Stimulated activated CD4-positive, alpha-beta T cell treated with anti-CD3 and anti-CD28 coated beads, TNF-alpha, amount 100 ng/mL, for 4 hours (primary cell): ENCODE data around the gene DAPK2.
"Not testable (repeated sequence)": the region's sequence is repeated elsewhere in the genome, so short reads cannot be mapped to it uniquely, and the experiment has no call there.

Source experiments
- DNase-seq, 3 experiments: peaks; one replicate each; pipeline ENCODE4 v3.0.0-alpha.2; 2020; ENCODE audit warnings: low read depth in 3 of 3

The DAPK2 gene

DNA sequence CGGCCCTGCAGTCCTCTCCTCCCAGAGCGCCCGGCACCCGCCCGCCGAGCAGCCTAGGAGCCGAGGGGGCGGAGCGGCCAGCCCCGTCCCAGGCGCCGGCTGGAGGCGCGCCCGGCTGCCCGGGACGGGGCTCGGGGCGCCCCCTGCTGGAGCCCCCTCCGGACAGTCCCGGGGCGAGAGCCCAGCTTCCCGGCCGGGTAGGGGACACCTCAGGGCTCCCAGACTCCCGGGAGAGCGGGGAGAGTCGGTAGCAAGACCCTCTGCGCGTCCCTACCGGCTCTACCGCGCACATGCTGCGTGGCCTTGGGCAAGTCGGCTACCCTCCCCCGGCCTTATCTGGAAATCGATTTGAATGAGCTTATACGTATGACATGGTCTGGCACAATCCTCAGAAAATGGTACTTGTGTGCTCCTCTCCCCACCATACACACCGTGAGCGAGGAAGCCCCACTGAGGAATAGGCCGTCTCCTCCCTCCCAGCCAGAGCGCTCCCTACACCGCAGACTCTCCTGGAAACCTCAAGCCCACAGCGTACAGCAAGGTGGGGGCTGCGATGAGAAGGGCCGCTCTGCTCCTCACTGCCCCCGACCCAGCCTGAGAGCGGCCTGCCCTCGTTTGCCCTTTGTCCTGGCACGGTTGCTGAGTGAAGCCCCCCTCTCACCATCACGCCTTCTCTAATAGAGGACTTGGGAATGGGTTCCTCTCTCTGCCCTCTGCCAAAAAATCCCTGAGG lies at the start of gene DAPK2:
TSS of gene DAPK2 (minus strand) at position 65 of the 733 bp plus-strand sequence. CDS start 6,224 bp downstream, outside the sequence.
- peak; percentile 47 to 60 (median 55) for DNase-seq

DNA sequence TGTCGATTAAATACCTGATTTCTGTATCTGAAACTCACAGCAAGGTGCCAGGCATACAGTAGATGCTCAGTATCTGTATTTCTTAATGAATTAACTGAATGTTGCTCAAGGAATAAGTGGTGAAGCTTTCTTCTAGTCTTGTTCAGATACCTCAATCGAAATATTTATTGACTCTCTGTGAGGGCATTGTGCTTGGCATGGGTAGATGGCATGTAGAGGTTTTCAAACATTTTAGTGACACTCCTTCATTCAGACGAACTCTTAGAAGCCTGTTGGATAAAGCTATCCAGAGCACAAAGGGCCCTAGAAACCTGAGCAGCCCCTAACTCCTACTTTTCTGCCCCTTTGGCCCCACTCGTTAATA lies 49.1 kb upstream of the DAPK2 start:
- no peak for DNase-seq

DNA sequence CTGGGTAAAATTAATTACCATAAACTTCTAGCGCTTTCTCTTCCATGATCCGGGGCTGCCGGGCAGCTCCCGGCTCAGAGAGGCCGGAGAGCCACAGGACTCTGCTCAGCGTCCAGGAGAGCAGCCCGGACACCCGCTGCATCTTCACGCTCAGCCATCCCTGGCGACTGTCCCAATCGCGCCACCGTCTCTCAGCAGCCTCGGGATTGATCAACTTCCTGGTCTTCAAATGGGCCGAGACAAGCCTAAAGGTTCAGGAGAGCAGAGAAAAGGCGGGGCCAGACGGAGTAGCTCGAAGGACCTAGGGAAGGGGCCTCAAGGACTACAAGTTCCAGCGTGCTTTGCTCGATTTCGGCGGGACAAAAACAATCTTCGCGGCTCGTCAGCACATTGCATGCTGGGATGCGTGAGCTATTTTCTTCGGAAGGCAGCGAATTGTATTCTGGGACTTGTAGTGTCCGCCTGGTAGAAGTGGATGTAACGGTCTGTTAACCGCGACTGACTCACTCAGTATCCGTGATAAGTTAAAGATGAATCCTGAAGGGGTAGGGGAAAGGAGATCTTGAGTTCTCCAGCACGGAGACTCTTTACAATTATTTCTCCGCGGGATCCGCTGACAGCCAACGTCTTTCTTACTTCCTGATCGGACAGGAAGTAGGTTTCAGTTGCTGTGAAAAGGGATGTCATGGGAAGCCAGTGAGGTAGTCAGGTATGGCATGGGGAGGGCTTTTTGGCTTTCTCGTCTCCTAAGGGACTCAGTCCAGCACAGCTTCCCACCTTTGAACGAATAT lies 47.5 kb upstream of the DAPK2 start, which contains the start of gene CIAO2A:
TSS of gene CIAO2A (minus strand) at position 212 of the 791 bp plus-strand sequence. CDS start at position 142, 70 bp downstream.
- DNase-seq = peak; percentile 72 to 88 (median 83)

DNA sequence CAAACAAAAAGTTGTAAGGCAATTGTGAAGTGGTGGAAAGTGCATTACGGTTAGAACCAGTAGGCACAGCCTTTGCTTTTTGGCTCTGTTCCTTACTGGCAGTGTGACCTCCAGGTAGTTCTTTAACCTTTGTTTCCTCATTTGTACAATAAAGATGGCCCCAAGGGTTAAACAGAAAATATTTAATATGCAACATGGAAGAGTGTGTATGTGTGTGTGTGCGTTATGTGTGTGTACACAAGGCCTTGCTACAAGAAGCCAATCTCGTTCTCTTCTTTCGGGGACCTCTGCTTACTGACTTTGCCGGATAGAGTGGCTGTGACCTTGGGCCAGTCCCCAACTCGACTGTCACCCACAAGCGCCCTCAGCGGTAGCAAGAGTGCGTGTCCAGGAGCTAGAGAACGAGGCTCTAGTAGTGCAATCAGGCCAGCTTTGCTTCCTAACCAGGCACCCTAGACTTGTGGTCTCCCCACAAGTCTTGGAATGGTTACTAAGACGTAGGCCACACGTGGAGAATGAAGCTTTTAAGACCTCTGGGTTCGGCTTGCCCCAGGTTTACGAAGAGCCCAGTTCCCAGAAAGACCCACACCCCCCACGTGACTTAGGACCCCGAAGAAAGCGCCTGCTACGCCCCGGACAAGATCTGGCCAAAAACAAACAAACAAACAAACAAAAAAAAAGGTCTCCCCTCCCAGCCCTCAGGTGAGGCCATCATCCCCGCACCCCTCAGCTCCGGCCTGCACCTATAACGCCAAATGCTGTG lies 46.8 kb upstream of the DAPK2 start:
- DNase-seq = no peak

DNA sequence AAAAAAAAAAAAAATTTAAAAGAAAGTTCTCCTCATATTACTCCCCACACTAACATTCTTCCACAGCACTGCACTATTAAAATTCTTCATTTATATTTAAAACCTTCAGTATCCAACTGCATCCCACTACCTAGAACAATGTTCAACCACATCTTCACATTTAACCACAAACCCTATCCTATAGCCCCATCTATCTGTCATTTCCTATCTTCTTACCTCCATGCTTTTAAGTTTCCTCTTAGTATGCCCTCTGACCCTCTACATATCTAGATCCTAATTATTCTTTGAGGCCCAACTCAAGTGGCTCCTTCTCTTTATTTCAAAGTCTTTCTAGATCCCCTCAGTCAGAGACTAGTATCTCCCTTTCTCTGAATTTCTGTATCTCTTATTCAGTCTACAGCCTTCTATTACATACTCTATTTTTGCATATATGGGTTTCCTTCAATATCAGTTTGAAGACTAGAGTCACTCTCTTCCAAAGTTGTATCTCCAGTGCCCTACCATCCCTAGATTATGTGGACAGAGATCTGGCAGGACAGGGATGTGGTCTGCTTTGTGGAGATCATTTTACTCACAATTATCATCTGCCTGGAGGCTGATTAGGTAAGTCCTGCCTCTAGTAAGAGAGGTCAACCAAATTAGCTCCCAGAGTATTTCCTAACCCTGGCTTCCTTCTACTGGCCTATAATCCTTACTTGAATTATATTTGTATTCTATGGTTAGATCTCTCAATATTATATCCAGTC lies 46.0 kb upstream of the DAPK2 start:
- DNase-seq = no peak

DNA sequence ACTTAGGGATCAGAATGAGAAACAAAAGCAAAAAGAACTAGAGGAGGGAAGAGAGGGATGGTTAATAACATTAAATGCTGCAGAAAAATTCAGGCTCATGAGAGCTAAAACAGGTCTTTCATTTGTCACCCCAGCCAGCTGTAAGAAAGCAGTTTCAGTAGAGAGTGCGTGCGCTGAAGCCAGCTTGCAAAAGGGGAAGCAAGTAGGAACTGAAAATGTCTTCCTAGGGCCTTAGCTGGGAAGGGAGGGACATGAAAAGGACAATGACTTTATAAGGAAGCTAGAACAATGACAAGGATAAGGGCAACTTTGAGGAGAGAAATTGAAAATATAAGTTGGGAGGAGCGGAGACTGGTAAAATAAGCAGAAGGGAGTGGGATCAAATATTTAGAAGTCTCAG lies 44.2 kb upstream of the DAPK2 start:
- DNase-seq = no peak

DNA sequence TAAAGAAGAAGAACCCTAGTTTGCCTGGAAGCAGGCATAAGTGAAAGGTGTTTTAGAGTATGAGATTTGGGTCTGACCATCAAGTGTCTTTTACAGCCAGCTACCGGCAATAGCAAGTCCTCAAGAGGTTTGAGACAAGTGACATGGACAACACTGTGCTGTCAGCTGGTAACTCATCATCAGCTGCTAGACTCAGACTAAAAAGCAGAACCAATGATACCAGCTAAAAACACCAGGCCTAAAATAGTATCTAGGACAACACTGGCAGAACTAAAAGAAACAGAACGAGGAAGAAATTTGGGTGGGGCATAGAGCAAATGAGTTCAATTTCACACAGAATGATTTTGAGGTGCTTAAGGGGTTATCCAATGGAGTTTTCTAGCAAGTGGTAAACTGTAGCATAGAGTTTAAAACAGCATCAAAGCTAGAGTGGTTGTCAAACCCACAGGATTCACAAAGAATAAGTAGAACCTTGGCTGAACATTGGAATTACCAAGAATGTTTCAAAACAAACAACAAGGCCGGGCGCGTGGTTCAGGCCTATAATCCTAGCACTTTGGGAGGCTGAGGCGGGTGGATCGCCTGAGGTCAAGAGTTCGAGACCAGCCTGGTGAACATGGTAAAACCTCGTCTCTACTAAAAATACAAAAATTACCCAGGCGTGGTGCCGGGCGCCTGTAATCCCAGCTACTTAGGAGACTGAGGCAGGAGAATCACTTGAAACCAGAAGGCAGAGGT lies 43.4 kb upstream of the DAPK2 start:
- DNase-seq = no peak

DNA sequence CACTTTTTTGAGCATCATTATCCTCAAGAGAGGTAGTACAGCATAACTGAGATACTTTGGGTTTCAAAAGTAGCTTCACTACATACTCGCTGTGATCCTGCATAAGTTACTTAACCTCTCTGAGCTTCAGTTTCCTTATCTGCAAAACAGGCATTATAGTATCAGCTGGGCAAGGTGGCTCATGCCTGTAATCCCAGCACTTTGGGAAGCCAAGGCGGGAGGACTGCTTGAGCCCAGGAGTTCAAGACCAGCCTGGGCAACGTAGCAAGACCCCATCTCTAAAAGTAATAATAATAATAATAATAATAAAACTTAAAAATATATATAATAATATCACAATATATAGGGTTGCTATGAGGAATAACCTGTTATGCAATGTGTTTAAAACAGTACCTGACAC lies 36.5 kb upstream of the DAPK2 start:
- no peak for DNase-seq

DNA sequence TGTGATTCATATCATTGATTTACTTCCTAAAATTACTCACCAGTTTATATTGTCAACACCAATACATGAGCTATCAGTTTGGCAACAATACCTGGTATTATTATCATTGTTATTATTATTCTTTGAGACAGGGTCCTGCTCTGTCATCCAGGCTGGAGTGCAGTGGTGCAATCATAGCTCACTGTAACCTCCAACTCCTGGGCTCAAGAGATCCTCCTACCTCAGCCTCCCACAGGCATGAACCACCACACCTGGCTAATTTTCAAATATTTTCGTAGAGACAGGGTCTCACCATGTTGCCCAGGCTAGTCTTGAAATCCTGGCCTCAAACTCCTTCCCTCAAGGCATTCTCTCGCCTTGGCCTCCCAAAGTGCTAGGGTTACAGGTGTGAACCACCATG lies 27.2 kb upstream of the DAPK2 start:
- DNase-seq = not testable (repeated sequence)

DNA sequence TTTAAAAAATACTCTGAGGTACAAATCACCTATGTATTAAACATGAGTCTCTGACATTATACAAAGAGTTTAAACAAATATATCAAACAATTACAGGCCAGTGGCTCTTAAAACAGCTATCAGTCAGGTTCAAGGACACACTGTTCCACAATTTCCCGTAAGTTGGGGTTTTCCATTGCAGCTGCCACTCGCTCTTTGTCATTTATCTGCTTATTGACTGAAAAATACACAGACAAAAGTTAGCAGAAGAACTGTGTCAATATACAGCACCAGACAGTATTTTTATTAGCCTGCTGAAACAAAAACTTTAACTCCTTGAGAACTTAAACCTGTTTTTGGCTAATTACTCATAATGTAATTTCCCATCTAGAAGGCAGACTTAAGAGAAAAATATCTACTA lies 26.5 kb upstream of the DAPK2 start:
- DNase-seq = no peak

DNA sequence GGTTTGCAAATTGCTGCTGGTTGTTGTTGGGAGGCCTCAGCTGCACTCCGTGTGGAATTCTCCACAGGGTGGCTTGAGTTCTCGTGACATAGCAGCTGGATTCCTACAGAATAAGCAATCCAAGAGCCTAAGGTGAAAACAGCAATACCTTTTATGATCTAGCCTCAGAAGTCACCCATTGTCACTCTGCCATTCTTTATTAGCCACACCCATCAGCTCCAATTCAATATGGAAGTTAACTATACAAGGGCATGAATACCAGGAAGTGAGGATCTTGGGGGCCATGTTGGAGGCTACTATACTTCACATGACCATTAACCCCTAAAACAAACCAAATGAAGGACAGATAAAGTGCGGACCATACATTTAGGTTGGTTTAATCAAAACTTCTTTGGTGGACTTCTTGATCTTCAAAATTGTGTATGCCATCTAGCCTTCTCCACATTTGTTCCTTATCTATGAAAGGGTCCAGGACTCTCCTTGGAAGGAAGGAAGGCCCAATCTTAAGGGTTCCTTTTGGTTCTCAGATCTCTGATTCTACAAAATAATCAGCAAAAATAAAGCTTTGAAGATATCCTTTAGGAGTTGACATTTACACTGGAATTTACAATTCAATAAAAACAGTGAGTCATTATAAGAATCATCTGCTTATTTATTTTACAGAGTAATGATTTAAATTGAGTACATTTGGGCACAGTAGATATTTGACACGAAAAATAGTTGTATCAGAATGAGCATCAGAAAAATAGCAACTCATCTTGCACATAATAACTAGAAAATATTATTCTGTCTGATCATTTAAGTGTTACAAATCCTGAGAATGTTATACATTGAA lies 25.9 kb upstream of the DAPK2 start:
- no peak for DNase-seq

DNA sequence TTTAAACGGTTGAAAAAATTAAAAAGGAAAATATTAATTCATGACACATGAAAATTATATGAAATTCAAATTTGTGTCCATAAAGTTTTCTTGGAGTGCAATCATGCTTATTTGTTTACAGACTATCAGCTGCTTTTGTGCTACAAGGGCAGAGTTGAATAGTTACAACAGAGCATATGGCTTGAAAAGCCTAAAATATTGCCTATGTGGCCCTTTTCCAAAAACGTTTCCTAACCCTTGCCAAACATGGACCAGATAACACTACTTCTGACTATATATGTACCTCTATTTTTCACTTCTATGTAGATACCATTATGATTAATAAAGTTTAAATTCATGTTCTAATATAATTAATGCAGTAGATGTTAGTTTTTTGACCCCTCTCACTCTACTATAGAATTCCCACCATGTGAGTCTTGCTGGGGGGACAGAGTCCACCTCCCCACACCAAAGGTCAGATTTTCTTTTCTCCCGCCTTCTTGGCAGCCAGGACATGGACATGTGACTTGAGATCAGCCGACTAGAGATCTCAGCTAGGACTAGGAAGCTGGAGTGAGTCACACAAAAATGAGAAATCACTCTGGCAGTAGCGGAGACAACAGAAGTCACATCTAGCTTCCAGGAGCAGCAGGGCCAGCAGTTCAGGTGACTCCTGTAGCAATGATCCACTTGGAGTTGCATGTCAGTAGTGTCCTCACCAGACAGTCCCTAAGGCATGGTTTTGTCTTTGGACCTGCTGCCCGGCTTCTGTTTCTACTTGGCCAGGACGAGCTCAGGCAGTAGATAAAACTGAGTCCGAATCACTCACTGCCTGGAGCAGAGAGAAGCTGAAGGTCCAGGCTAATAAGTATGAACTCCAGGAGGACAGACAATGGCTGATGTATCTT lies 24.9 kb upstream of the DAPK2 start:
- DNase-seq = no peak

DNA sequence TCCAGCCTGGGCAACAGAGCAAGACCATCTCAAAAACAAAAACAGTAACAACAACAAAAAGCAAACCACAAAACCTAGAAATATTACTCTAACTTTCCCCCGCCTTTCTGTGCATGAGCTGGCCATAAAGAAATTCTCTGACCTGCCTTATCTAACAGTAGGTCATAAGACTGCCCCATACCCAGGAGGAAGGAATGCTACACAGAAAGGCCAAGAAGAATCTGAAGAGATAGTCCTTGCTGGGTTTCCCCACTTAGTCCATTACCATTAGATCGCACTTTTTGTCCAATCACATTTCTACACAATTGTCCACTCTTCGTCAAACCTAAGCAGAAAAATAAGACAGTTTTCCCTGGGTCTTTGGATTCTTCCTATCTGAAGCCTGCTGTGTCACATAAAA lies 23.8 kb upstream of the DAPK2 start:
- DNase-seq = no peak

DNA sequence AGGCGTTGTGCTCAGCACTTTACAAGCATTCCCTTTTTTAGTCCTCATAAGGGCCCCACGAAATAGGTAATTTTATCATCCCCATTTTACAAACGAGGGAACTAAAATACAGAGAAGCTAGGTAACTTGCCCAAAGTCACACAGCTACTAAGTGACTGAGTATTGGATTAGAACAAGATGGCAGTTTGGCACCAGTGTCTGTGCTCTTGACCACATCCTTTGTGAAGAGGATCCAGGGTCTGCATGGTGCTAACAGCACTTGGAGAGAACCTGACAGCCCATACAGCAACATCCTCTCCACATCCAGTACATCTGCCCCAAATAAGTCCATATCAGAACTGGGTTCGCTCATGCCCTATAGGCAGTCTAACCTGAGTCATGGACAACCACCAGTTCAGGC lies 21.8 kb upstream of the DAPK2 start:
- no peak for DNase-seq

DNA sequence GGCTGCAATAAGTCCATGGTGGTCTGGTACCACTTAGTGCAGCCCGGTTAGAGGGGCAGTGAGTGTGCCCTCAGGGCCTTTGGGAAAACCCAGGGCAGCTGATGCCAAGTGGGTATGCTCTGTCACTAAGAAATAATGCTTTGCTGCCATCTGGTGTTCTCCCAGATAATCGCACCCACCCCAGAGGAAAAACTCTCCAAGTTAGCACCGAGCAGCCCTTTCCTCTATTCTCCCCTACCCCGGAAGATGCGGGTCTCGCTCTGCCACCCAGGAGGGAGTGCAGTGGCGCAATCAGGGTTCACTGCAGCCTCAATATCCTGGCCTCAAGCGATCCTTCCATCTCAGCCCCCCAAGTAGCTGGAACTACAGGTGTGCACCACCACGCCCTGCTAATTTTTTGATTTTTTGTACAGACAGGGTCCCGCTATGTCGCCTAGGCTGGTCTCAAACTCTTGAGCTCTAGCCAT lies 21.3 kb upstream of the DAPK2 start:
- DNase-seq = peak; percentile 32 to 52 (median 44)

DNA sequence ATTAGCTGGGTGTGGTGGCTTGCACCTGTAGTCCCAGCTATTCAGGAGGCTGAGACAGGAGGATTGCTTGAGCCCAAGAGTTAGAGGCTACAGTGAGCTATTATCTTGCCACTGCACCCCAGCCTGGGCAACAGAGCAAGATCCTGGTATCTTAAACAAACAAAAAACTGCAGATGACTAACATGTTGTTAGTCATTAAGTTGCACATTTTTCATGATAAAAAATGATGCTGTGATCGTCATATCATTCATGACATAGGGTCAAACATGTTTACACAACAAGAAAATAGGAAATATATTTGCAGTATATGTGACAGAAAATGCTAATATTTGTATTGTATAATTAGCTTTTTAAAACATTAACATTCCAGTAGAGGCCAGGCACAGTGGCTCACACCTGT lies 20.2 kb upstream of the DAPK2 start:
- DNase-seq = no peak

DNA sequence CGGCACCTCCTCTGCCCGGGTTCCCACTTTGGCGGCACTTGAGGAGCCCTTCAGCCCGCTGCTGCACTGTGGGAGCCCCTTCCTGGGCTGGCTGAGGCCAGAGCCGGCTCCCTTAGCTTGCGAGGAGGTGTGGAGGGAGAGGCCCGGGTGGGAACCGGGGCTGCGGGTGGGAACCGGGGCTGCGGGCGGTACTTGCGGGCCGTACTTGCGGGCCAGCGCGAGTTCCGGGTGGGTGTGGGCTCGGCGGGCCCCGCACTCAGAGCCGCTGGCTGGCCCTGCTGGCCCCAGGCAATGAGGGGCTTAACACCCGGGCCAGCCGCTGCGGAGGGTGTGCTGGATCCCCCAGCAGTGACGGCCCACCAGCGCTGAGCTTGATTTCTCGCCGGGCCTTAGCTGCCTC lies 14.4 kb upstream of the DAPK2 start:
- DNase-seq = no peak

DNA sequence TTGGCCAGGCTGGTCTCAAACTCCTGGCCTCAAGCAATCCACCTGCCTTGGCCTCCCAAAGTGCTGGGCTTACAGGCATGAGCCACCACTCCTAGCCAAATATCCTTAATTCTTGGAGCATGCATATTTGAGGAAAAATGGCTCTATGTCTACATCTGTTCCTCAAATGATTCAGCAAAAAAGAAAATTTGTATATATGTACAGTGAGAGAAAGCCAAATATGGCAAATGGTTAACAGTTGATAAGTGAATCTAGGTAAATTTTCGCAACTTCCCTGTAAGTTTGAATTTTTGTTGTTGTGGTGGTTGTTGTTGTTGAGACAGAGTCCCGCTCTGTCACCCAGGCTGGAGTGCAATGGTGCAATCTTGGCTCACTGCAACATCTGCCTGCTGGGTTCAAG lies 12.8 kb upstream of the DAPK2 start:
- not testable (repeated sequence) for DNase-seq

DNA sequence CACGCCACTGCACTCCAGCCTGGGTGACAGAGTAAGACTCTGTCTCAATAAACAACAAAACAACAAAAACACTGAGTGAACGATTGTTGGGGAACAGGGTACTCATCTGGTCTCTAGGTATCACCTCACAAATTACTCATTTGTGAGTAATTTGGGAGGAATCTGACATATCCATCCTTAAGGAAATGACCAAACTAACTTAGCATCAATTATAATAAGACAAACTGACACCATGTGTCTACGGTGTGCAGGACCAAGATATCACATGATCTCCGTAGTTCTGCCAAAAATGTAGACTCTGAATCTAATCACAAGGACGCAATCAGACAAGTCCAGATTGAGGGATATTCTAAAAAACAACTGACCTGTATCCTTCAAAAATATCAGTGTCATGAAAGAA lies 12.0 kb upstream of the DAPK2 start:
- no peak for DNase-seq
